SK-N-SH treated with all-trans-retinoic acid at 6 μM for 48 hours (cell line): Measurements from ENCODE around the gene CPLX1.
A peak's percentile ranks its signal among the peaks of the same experiment; 100 is the strongest.

Experiments
- ATAC-seq: fragments of 200-7000 bp; cut with Tn5 transposase; 3 replicates; pipeline ENCODE4 v1.9.1; 2020; ENCODE audit warnings: mild to moderate bottlenecking, moderate library complexity
- ARNTL ChIP-seq: fragments of 450-650 bp; formaldehyde crosslinking; IDR thresholded peaks from 2 replicates; pipeline ENCODE4 v1.5.0; 2020; ENCODE audit warnings: low read depth, mild to moderate bottlenecking, moderate library complexity, borderline replicate concordance
- BACH2 ChIP-seq: fragments of 250-450 bp; sonication (Bioruptor Pico); IDR thresholded peaks from 2 replicates; pipeline ENCODE4 v1.9.0; 2021; ENCODE audit warnings: mild to moderate bottlenecking, borderline replicate concordance
- CREB5 ChIP-seq: fragments of 250-450 bp; sonication (Bioruptor Pico); IDR thresholded peaks from 2 replicates; pipeline ENCODE4 v1.5.1; 2020; ENCODE audit warnings: low read depth, mild to moderate bottlenecking, moderate library complexity
- CSDC2 ChIP-seq: fragments of 250-450 bp; sonication (Bioruptor Pico); IDR thresholded peaks from 2 replicates; pipeline ENCODE4 v1.5.0; 2020; ENCODE audit warnings: mild to moderate bottlenecking, moderate library complexity
- ESRRG ChIP-seq: fragments of 250-450 bp; sonication (Bioruptor Pico); IDR thresholded peaks from 2 replicates; pipeline ENCODE4 v1.6.1; 2021; ENCODE audit warnings: mild to moderate bottlenecking
- GLIS3 ChIP-seq: fragments of 250-450 bp; sonication (Bioruptor Pico); IDR thresholded peaks from 2 replicates; pipeline ENCODE4 v1.5.0; 2020; ENCODE audit warnings: mild to moderate bottlenecking, moderate library complexity
- ISL1 ChIP-seq: fragments of 250-450 bp; sonication (Bioruptor Pico); IDR thresholded peaks from 2 replicates; pipeline ENCODE4 v2.1.2; 2022; ENCODE audit warnings: mild to moderate bottlenecking, moderate library complexity
- OSR1 ChIP-seq: fragments of 250-450 bp; sonication (Bioruptor Pico); IDR thresholded peaks from 2 replicates; pipeline ENCODE4 v1.8.0; 2022; ENCODE audit warnings: moderate library complexity, mild to moderate bottlenecking, inconsistent platforms
- POU6F1 ChIP-seq: fragments of 250-450 bp; sonication (Bioruptor Pico); IDR thresholded peaks from 2 replicates; pipeline ENCODE4 v1.8.0; 2021; ENCODE audit warnings: low read depth, mild to moderate bottlenecking, moderate library complexity, borderline replicate concordance
- PPARA ChIP-seq: fragments of 250-450 bp; sonication (Bioruptor Pico); IDR thresholded peaks from 2 replicates; pipeline ENCODE4 v1.5.0; 2020; ENCODE audit warnings: mild to moderate bottlenecking, borderline replicate concordance
- RARB ChIP-seq: fragments of 250-450 bp; sonication (Bioruptor Pico); IDR thresholded peaks from 2 replicates; pipeline ENCODE4 v1.8.0; 2021; ENCODE audit warnings: mild to moderate bottlenecking, moderate library complexity
- SNAI2 ChIP-seq: fragments of 250-450 bp; sonication (Bioruptor Pico); IDR thresholded peaks from 2 replicates; pipeline ENCODE4 v1.5.0; 2020; ENCODE audit warnings: mild to moderate bottlenecking, moderate library complexity
- TCF4 ChIP-seq: fragments of 250-450 bp; sonication (Bioruptor Pico); IDR thresholded peaks from 2 replicates; pipeline ENCODE4 v1.8.0; 2021; ENCODE audit warnings: mild to moderate bottlenecking, moderate library complexity, borderline replicate concordance
- TOX ChIP-seq: fragments of 250-450 bp; sonication (Bioruptor Pico); IDR thresholded peaks from 2 replicates; pipeline ENCODE4 v1.8.0; 2021; ENCODE audit warnings: mild to moderate bottlenecking, moderate library complexity, borderline replicate concordance
- ZC3H10 ChIP-seq: fragments of 250-450 bp; sonication (Bioruptor Pico); IDR thresholded peaks from 2 replicates; pipeline ENCODE4 v1.5.1; 2021; ENCODE audit warnings: mild to moderate bottlenecking, moderate library complexity
- ZFP3 ChIP-seq: fragments of 250-450 bp; sonication (Bioruptor Pico); IDR thresholded peaks from 2 replicates; pipeline ENCODE4 v1.5.0; 2020; ENCODE audit warnings: mild to moderate bottlenecking, moderate library complexity
- ZFP30 ChIP-seq: fragments of 450-650 bp; formaldehyde crosslinking; IDR thresholded peaks from 2 replicates; pipeline ENCODE4 v1.5.0; 2022; ENCODE audit warnings: mild to moderate bottlenecking, moderate library complexity
- ZNF565 ChIP-seq: fragments of 450-650 bp; formaldehyde crosslinking; conservative IDR thresholded peaks from 2 replicates; pipeline ENCODE4 v1.5.0; 2020; ENCODE audit warnings: low read depth, mild to moderate bottlenecking, moderate library complexity
- ZNF70 ChIP-seq: fragments of 450-650 bp; formaldehyde crosslinking; IDR thresholded peaks from 2 replicates; pipeline ENCODE4 v1.5.0; 2020; ENCODE audit warnings: mild to moderate bottlenecking, moderate library complexity
- ZNF8 ChIP-seq: fragments of 450-650 bp; formaldehyde crosslinking; IDR thresholded peaks from 2 replicates; pipeline ENCODE4 v1.5.0; 2020; ENCODE audit warnings: mild to moderate bottlenecking, moderate library complexity
- TF ChIP-seq, protein P1 (sequence below): fragments of 250-450 bp; sonication (Bioruptor Pico); IDR thresholded peaks from 2 replicates; pipeline ENCODE4 v1.5.1; 2021; ENCODE audit warnings: mild to moderate bottlenecking, moderate library complexity
- TF ChIP-seq, protein P2 (sequence below): fragments of 250-450 bp; sonication (Bioruptor Pico); IDR thresholded peaks from 2 replicates; pipeline ENCODE4 v1.5.0; 2020; ENCODE audit warnings: mild to moderate bottlenecking, moderate library complexity

CPLX1 gene

GRCh38 chr4:762211-763190, 63.4 kb downstream of the CPLX1 start:
- no peak for TF ChIP-seq GLIS3 (CRISPR knock-in tag)
- TF ChIP-seq ESRRG: no peak
- TF ChIP-seq, protein P1, sequence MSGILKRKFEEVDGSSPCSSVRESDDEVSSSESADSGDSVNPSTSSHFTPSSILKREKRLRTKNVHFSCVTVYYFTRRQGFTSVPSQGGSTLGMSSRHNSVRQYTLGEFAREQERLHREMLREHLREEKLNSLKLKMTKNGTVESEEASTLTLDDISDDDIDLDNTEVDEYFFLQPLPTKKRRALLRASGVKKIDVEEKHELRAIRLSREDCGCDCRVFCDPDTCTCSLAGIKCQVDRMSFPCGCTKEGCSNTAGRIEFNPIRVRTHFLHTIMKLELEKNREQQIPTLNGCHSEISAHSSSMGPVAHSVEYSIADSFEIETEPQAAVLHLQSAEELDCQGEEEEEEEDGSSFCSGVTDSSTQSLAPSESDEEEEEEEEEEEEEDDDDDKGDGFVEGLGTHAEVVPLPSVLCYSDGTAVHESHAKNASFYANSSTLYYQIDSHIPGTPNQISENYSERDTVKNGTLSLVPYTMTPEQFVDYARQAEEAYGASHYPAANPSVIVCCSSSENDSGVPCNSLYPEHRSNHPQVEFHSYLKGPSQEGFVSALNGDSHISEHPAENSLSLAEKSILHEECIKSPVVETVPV: no peak
- no peak for TF ChIP-seq ZFP30
- TF ChIP-seq ZNF70: no peak
- TF ChIP-seq ARNTL (CRISPR knock-in tag): no peak
- TF ChIP-seq CSDC2 (CRISPR knock-in tag): no peak
- no peak for TF ChIP-seq ZNF565
- no peak for TF ChIP-seq TCF4 (CRISPR knock-in tag)
- TF ChIP-seq PPARA (CRISPR knock-in tag): no peak
- no peak for TF ChIP-seq OSR1
- TF ChIP-seq POU6F1 (CRISPR knock-in tag): no peak
- TF ChIP-seq RARB (CRISPR knock-in tag): no peak
- no peak for TF ChIP-seq CREB5 (CRISPR knock-in tag)
- TF ChIP-seq TOX (CRISPR knock-in tag): no peak
- TF ChIP-seq, all 23 proteins: peak for 0
- peak; percentile 62 for ATAC-seq

- ATAC-seq: no peak
- TF ChIP-seq TCF4 (CRISPR knock-in tag): no peak
- no peak for TF ChIP-seq CREB5 (CRISPR knock-in tag)
- no peak for TF ChIP-seq RARB (CRISPR knock-in tag)
- TF ChIP-seq, protein P2, sequence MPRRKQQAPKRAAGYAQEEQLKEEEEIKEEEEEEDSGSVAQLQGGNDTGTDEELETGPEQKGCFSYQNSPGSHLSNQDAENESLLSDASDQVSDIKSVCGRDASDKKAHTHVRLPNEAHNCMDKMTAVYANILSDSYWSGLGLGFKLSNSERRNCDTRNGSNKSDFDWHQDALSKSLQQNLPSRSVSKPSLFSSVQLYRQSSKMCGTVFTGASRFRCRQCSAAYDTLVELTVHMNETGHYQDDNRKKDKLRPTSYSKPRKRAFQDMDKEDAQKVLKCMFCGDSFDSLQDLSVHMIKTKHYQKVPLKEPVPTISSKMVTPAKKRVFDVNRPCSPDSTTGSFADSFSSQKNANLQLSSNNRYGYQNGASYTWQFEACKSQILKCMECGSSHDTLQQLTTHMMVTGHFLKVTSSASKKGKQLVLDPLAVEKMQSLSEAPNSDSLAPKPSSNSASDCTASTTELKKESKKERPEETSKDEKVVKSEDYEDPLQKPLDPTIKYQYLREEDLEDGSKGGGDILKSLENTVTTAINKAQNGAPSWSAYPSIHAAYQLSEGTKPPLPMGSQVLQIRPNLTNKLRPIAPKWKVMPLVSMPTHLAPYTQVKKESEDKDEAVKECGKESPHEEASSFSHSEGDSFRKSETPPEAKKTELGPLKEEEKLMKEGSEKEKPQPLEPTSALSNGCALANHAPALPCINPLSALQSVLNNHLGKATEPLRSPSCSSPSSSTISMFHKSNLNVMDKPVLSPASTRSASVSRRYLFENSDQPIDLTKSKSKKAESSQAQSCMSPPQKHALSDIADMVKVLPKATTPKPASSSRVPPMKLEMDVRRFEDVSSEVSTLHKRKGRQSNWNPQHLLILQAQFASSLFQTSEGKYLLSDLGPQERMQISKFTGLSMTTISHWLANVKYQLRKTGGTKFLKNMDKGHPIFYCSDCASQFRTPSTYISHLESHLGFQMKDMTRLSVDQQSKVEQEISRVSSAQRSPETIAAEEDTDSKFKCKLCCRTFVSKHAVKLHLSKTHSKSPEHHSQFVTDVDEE: no peak
- TF ChIP-seq SNAI2 (CRISPR knock-in tag): no peak
- TF ChIP-seq ZNF565: no peak
- no peak for TF ChIP-seq POU6F1 (CRISPR knock-in tag)
- TF ChIP-seq ZNF8 (CRISPR knock-in tag): no peak
- TF ChIP-seq, protein P1: no peak
- no peak for TF ChIP-seq BACH2 (CRISPR knock-in tag)
- no peak for TF ChIP-seq GLIS3 (CRISPR knock-in tag)
- no peak for TF ChIP-seq ISL1
- no peak for TF ChIP-seq ZC3H10 (CRISPR knock-in tag)
- no peak for TF ChIP-seq ARNTL (CRISPR knock-in tag)
- TF ChIP-seq ZNF70: no peak
- no peak for TF ChIP-seq ZFP3 (CRISPR knock-in tag)
- TF ChIP-seq TOX (CRISPR knock-in tag): no peak
- no peak for TF ChIP-seq OSR1
- TF ChIP-seq PPARA (CRISPR knock-in tag): no peak
- no peak for TF ChIP-seq CSDC2 (CRISPR knock-in tag)
- TF ChIP-seq, all 23 proteins: peak for 0
Observed at GRCh38 chr4:761739-762138, 64.2 kb downstream of the CPLX1 start.
